Muscle layer of duodenum (tissue), 2 donors: Measurements from ENCODE around the gene PLPP3.

Experiments used
- H3K27ac ChIP-seq: one replicate; pipeline ENCODE4 v1.7.0; 2013; ENCODE audit warnings: mild to moderate bottlenecking, low read length
- H3K27me3 ChIP-seq: one replicate; pipeline ENCODE4 v1.7.0; 2013; ENCODE audit warnings: low read depth, mild to moderate bottlenecking, control low read depth, low read length
- H3K36me3 ChIP-seq, 2 donors: one replicate each; pipeline ENCODE4 v1.7.0; 2013; ENCODE audit warnings: low read length in 2 of 2, control low read depth in 1 of 2, mild to moderate bottlenecking in 1 of 2; ENCODE audit not compliant: insufficient read depth in 2 of 2, control insufficient read depth in 1 of 2
- H3K4me1 ChIP-seq, 2 donors: one replicate each; pipeline ENCODE4 v1.7.0; 2013; ENCODE audit warnings: low read length in 2 of 2, mild to moderate bottlenecking in 2 of 2, control low read depth in 1 of 2, moderate library complexity in 1 of 2; ENCODE audit not compliant: insufficient read depth in 2 of 2, control insufficient read depth in 1 of 2
- H3K4me3 ChIP-seq, 2 donors: one replicate each; pipeline ENCODE4 v1.7.0; 2013; ENCODE audit warnings: low read length in 2 of 2, low read depth in 1 of 2, mild to moderate bottlenecking in 1 of 2
- H3K9me3 ChIP-seq, 2 donors: one replicate each; pipeline ENCODE4 v1.7.0; 2013; ENCODE audit warnings: low read length in 2 of 2, control low read depth in 1 of 2, mild to moderate bottlenecking in 1 of 2; ENCODE audit not compliant: control insufficient read depth in 1 of 2
- donor health status: healthy.

The PLPP3 gene

DNA sequence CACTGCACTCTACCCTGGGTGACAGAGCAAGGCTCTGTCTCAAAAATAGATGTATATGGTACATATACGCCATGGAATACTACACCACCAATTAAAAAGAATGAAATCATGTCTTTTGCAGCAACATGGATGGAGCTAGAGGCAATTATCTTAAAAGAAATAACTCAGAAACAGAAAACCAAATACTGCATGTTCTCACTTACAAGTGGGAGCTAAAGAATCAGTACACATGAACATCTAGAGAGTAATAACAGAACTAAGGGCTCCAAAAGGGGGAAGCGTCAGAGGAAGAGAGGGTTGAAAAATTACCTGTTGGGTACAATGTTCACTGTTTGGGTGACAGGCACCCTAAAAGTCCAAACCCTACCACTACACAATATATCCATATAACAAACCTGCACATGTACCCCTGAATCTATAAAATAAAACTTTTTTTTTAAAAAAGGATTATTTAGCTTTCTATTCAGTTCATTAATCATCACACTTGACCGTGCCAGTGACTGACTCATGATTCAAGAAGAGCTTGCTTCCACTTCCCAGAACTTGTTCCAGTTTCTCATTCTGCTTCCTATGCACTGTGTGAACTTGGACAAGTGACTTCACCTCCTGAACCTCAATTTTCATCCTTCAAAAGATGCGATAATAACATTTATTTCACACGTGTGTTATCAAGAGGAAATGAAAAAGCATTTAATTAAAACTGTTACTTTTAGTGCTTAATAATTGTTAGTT lies 109.6 kb downstream of the PLPP3 start:
- Histone ChIP-seq H3K27ac (no peak overlapping the region), H3K9me3 (no peaks in the 10 kb centered on the region), H3K4me3 (no peak overlapping the region), H3K4me1 (no peaks in the 10 kb centered on the region), H3K27me3 (no peaks in the 10 kb centered on the region), H3K36me3 (no peaks in the 10 kb centered on the region)

GRCh38 chr1:56468518-56468917 lies 110.8 kb downstream of the PLPP3 start:
- Histone ChIP-seq H3K27me3 (no peaks in the 10 kb centered on the region), H3K9me3 (no peaks in the 10 kb centered on the region), H3K4me3 (no peak overlapping the region), H3K27ac (no peak overlapping the region), H3K36me3 (no peaks in the 10 kb centered on the region), H3K4me1 (no peaks in the 10 kb centered on the region)

GRCh38 chr1:56466538-56466937 lies 112.8 kb downstream of the PLPP3 start:
- Histone ChIP-seq H3K27me3 (no peaks in the 10 kb centered on the region), H3K27ac (no peak overlapping the region), H3K4me3 (no peak overlapping the region), H3K9me3 (no peaks in the 10 kb centered on the region), H3K4me1 (no peaks in the 10 kb centered on the region), H3K36me3 (no peaks in the 10 kb centered on the region)

DNA sequence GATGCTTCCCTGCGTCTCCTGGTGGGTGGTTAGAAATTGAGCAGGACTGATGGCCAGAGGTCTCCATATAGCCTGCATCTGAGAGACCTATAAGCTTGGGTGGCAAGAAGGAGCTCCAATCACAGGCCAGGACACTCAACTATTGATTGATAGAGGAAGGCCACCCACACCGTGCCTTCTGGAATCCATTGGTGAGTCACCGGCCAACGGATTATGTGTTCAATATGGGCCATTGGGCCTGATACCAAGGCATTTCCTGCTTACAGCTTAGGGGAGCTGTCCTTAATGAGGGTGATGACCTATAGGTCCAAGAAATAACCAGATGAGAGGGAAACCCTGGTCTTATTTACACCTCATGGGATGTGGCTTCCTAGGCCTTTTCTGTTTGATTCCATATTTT lies 115.1 kb downstream of the PLPP3 start:
- H3K4me1 ChIP-seq: no peaks in the 10 kb centered on the region
- H3K36me3 ChIP-seq: no peaks in the 10 kb centered on the region
- H3K27ac ChIP-seq: no peak overlapping the region
- H3K9me3 ChIP-seq: no peaks in the 10 kb centered on the region
- no peak overlapping the region for H3K4me3 ChIP-seq
- no peaks in the 10 kb centered on the region for H3K27me3 ChIP-seq

DNA sequence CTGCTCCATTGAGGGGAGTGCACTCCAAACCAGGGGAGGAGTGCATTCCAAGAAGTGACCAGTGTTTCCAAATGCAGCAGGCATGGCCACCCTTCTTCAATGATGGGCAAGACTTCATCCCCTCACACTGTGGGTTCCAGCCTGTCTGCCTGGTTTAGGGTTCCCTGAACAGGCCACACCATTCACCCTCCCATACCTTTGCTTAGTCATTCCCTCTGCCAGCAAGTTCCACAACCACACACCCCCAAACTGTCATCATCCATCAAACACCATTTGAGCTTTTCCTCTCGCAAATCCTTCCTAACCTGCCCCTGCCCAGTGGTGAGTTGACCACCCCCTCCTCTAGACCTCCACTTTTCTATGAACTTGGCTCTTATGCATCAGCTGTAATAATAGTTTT lies 116.0 kb downstream of the PLPP3 start:
- Histone ChIP-seq H3K9me3 (no peaks in the 10 kb centered on the region), H3K4me1 (no peaks in the 10 kb centered on the region), H3K4me3 (no peak overlapping the region), H3K27me3 (no peaks in the 10 kb centered on the region), H3K27ac (no peak overlapping the region), H3K36me3 (no peaks in the 10 kb centered on the region)

DNA sequence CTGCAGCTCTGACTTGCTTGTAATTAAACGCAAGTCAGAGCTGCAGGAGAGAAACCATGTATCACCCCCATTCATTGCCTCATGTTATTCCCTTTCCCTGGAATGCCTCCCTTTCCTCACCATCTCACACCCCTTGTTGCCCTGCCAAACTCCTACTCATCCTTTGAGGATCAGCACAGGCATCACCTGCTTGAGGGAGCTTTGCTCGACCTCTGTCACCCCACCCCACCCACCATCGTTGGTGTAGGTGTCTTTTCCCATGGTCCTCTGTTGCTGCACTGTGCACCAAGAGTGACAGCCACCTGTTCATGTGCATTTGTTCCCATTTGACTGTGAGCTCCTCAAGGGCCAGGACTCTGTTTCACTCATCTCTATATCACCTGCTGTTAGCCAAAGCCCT lies 117.2 kb downstream of the PLPP3 start:
- Histone ChIP-seq H3K9me3 (no peaks in the 10 kb centered on the region), H3K4me3 (no peak overlapping the region), H3K36me3 (no peaks in the 10 kb centered on the region), H3K4me1 (no peaks in the 10 kb centered on the region), H3K27me3 (no peaks in the 10 kb centered on the region), H3K27ac (no peak overlapping the region)

GRCh38 chr1:56461158-56462127 lies 117.9 kb downstream of the PLPP3 start:
- H3K4me3 ChIP-seq: no peak overlapping the region
- no peaks in the 10 kb centered on the region for H3K4me1 ChIP-seq
- no peak overlapping the region for H3K27ac ChIP-seq
- no peaks in the 10 kb centered on the region for H3K36me3 ChIP-seq
- H3K27me3 ChIP-seq: no peaks in the 10 kb centered on the region
- no peaks in the 10 kb centered on the region for H3K9me3 ChIP-seq

GRCh38 chr1:56459260-56459659 lies 120.1 kb downstream of the PLPP3 start:
- no peaks in the 10 kb centered on the region for H3K4me1 ChIP-seq
- no peak overlapping the region for H3K4me3 ChIP-seq
- no peaks in the 10 kb centered on the region for H3K36me3 ChIP-seq
- H3K27me3 ChIP-seq: no peaks in the 10 kb centered on the region
- no peaks in the 10 kb centered on the region for H3K9me3 ChIP-seq
- H3K27ac ChIP-seq: no peak overlapping the region

DNA sequence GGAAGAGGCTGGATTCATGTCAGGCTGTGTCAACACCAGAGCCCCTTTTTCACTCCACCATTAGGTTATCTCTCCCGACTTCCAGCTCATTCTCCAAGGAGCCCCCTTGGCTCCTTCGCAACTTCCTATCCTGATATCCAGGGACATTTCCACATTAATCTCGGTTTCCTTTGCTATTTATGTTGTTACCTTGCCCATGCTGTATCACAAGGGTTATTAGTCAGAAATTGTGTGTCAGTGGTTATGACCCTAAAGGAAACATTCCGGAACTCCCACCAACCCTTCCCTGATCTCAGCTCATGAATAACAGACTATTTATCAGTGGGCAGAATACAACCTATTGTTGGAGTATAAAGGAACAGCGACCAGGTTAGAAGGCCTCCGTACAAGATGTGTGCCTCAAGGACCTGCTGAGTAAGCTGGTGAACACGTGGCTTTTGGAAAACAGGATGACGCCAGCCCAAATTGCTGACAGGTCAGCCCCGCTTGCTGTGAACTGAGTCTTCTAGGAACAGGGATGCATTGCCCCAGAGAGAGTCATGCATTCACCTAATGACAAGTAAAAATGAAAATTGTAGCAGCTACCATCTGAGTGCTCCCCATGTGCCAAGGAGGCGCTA lies 121.5 kb downstream of the PLPP3 start:
- Histone ChIP-seq H3K9me3 (no peaks in the 10 kb centered on the region), H3K27ac (no peak overlapping the region), H3K4me3 (no peak overlapping the region), H3K36me3 (no peaks in the 10 kb centered on the region), H3K27me3 (no peaks in the 10 kb centered on the region), H3K4me1 (peaks cover 0 to 4% of the 10 kb centered on the region in 2 donors)

DNA sequence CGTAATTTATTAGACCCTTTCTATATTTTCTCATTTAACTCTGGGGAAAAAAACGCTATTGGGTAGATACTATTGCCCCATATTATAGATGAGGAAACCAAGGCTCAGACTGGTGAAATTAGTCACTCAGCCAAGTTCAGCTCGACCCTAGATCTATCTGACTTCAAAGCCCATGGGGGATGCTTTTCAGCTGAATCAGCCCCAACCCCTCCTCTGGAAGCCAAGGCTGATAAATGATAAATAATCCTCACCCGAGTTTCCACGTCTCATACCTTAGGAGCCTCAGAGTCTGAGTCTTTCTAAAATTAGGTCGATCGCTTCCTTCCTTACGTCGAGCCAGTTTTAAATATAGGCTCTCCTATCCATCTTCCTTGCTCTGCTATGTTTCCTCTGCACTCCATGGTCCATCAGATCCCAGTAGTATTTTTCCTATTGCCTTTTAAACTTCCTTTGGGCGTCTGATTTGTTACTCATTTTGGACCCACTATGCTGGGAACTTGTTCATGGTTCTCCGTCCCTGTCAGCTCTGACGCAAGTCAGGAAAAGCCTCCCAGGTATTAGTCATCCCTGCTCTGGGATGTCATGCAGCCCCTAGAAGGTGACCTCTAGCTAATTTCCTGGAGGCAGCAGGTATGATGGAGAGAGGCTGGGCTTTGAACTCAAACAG lies 122.8 kb downstream of the PLPP3 start:
- Histone ChIP-seq H3K9me3 (no peaks in the 10 kb centered on the region), H3K27me3 (no peaks in the 10 kb centered on the region), H3K4me1 (peaks cover 6 to 12% of the 10 kb centered on the region in 2 donors), H3K27ac (no peak overlapping the region), H3K4me3 (no peak overlapping the region), H3K36me3 (no peaks in the 10 kb centered on the region)
